Fibroblast of peridontal ligament (primary cell): ENCODE measurements around the gene MTERF1.
"Not testable (repeated sequence)": the region's sequence is repeated elsewhere in the genome, so short reads cannot be mapped to it uniquely, and the experiment has no call there.

Source experiments
- DNase-seq: peaks from one replicate; pipeline ENCODE4 v3.0.0-alpha.2; 2010; ENCODE audit errors: extremely low read depth

MTERF1 gene

DNA sequence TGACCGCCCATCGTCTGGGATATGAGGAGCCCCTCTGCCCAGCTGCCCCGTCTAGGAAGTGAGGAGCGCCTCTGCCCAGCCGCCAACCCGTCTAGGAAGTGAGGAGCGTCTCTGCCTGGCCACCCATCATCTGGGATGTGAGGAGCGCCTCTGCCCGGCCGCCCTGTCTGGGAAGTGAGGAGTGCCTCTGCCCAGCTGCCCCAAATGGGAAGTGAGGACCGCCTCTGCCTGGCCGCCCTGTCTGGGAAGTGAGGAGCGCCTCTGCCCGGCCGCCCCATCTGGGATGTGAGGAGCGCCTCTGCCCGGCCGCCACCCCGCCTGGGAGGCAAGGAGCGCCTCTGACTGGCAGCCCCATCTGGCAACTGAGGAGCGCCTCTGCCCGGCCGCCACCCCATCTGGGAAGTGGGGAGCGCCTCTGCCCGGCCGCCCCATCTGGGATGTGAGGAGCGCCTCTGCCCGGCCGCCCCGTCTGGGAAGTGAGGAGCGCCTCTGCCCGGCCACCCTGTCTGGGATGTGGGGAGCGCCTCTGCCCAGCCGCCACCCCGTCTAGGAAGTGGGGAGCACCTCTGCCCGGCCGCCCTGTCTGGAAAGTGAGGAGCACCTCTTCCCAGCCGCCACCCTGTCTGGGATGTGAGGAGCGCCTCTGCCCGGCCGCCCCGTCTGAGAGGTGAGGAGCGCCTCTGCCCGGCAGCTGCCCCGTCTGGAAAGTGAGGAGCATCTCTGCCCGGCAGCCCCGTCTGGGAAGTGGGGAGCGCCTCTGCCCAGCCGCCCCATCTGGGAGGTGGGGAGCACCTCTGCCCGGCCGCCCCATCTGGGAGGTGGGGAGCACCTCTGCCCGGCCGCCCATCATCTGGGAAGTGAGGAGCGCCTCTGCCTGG, 7.1 kb upstream of the MTERF1 start:
- DNase-seq: not testable (repeated sequence)

- DNase-seq: no peak
Observed at GRCh38 chr7:91883676-91884362, 3.3 kb upstream of the MTERF1 start.

- DNase-seq: peak; percentile 38
Observed at GRCh38 chr7:91880016-91880412, 488 bp downstream of the MTERF1 start.

DNA sequence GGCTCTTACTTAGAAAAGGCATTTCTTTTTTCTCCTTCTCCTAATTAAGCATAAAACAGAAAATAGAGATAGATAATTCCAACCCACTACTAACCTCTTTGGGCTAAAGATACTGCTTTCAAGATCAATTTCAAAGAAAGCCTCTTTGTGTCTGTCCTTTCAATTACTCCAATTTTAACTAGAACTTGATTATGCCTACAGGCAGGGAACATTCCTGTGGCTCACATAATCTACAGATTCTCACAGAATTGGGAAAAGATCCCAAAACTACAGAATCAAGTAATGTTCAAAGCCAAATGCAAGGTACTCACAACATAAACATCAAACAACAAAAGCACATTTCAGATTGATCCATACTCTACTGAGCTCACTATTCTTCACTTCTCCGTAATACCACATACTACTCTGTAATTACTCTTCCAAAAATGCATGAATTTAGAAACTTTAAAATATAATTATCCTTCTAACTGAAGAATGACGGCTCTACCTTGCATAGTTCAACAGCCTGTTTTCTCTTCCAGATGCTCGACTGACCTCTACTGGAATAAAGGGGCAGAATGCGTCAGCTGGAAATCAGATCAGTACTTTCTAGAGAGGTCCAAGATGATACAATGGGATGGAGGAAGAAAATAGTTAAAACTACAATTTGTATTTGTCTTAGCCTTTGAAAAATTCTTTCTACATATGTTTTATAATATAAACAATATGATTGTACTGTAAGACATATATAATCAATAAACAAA, 3.9 kb downstream of the MTERF1 start:
- peak; percentile 69 for DNase-seq

DNA sequence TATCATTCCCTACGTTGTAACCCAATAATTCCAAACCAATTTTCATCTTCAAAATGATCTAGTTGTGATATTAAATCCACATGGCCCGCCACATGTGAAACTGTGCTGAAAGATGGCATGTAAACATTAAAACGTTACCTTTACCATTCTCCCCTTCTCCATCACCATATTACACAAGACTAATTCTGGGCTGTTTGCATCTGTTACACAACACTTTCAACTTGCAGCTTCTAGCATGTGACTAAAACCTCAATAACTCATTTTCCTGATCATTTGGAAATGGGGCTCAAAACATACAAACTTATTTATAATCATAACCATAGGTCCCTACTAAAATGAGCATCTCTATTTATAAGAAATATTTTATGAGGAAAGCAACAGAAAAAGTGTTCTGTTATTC, 4.7 kb downstream of the MTERF1 start:
- DNase-seq: peak; percentile 45

DNA sequence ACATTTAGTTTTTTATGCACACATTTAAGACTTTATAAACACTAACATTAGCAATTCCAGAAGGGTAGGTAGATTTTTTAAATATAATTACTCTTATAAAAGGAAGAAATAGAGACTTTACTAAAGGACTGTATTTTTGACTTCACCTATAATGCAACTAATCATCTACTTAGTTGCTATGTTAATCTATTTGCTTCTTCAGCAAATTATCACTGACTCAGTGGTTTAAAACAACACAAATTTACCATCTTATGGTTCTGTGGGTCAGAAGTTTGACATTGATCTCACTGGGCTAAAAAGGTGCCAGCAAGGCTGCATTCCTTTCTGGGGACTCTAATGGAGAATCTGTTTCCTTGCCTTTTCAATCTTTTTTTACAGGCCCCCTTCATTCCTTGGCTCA, 7.6 kb downstream of the MTERF1 start:
- no peak for DNase-seq

DNA sequence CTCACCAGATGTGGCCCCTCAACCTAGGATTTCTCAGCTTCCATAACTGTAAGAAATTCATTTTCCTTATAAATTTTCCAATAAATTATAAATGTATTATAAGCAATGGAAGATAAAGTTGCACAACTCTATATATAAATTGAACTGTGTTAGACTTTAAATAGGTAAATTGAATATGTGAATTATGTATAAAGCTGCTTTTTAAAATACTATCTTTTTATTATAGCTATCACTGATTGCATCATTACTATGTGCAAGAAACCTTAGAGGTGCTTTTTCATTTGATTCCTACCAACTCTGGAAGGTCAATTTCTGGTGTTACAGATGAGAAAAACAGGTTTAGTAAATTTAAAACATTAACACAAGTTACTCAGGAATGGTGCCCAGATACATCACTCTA, 8.4 kb downstream of the MTERF1 start:
- DNase-seq: no peak

- no peak for DNase-seq
Observed at GRCh38 chr7:91869661-91870060, 10.8 kb downstream of the MTERF1 start.

DNA sequence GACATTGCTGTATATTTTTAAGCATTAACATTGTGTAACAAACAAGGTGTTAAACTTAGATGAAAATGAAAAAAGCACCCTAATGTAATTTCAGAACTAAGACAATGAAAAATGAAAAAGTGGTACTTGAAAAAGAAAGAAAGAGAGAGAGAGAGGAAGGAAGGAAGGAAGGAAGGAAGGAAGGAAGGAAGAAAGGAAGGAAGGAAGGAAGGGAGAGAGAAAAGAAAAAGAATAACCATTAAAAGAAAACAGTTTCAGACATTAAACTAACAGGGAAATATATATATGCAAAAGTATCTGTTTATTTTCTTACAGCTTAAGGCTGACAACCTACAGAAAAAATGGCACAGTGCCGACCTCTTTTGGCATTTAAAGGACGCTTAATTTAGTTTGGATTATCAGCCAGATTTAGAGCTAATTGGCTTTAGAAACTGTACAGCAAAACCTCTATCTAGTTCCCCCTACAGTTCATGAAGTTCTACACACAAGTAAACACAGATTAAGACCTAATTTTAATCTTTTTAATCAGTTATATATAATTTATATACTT, 13.8 kb downstream of the MTERF1 start:
- no peak for DNase-seq

GRCh38 chr7:91865511-91865910, 15.0 kb downstream of the MTERF1 start:
- DNase-seq: no peak

GRCh38 chr7:91864604-91865003, 15.9 kb downstream of the MTERF1 start:
- DNase-seq: not testable (repeated sequence)

DNA sequence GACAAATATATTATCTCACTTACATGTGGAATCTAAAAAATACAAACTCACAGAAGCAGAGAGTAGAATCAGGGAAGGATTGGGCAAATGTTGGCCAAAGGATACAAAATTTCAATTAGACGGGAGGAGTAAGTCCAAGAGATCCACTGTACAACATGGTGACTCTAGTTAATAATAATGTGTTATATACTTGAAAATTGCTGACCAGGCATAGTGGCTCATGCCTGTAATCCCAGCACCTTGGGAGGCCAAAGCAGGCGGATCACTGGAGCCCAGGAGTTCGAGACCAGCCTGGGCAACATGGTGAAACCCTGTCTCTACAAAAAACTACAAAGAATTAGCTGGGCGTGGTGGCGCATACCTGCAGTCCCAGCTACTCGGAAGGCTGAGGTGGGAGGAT, 16.4 kb downstream of the MTERF1 start:
- no peak for DNase-seq

- peak; percentile 8 for DNase-seq
Observed at GRCh38 chr7:91852263-91852741, 28.2 kb downstream of the MTERF1 start.

- DNase-seq: peak; percentile 9
Observed at GRCh38 chr7:91850455-91850854, 30.0 kb downstream of the MTERF1 start.

- no peak for DNase-seq
Observed at GRCh38 chr7:91847876-91848588, 32.5 kb downstream of the MTERF1 start.

GRCh38 chr7:91847231-91847630, 33.3 kb downstream of the MTERF1 start:
- no peak for DNase-seq

DNA sequence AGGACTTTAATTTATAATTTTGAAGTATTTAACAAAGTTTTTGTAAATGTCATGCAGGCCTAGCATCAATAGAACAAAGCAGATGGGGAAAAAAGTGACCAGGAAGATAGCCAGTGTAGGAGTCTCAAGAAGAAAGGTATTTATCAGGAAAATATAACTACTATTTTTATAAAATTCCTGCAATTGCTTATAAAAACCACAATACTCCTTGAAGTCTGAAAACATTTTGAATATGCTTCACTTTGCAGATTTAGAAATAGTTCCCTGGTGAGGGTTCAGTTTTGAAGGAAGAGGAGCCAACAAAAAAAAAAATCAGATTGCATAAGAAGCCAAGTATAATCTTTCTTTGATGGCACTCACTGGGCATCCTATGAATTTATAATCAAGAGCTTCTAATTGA, 34.1 kb downstream of the MTERF1 start:
- peak; percentile 40 for DNase-seq

GRCh38 chr7:91843831-91844230, 36.7 kb downstream of the MTERF1 start:
- DNase-seq: no peak

GRCh38 chr7:91838439-91838838, 42.1 kb downstream of the MTERF1 start:
- no peak for DNase-seq

- DNase-seq: no peak
Observed at GRCh38 chr7:91837397-91838070, 43.0 kb downstream of the MTERF1 start.
